Measurements from ENCODE around the gene SMAD4. TPM values are rescaled to one million over a fixed set of nuclear protein-coding genes. Genes with fewer than 3 reads are reported as not detected.

Gene SMAD4
- total RNA-seq, 1 experiment from 2014 or later, result 75.8 TPM

DNA sequence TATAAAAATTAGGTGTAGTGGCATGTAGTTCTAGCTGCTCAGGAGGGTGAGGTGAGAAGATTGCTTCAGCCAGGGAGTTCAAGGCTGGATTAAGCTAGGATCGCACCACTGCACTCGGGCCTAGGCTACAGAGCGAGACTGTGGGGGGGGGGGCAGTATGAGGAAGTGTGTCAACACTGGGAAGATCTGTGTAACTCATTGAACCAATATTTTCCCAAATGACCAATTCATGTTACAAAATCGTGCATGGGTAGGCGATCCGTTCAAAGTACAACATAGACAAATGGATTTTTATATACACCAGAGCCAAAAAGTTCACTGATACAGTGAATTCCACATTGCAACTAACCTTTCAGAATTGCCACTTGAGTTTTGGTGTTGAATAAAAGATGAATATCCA, 8.1 kb downstream of the SMAD4 start:
- no peak for DNase-seq (ENCODE audit: unreplicated experiment)
- TF ChIP-seq, protein P1, sequence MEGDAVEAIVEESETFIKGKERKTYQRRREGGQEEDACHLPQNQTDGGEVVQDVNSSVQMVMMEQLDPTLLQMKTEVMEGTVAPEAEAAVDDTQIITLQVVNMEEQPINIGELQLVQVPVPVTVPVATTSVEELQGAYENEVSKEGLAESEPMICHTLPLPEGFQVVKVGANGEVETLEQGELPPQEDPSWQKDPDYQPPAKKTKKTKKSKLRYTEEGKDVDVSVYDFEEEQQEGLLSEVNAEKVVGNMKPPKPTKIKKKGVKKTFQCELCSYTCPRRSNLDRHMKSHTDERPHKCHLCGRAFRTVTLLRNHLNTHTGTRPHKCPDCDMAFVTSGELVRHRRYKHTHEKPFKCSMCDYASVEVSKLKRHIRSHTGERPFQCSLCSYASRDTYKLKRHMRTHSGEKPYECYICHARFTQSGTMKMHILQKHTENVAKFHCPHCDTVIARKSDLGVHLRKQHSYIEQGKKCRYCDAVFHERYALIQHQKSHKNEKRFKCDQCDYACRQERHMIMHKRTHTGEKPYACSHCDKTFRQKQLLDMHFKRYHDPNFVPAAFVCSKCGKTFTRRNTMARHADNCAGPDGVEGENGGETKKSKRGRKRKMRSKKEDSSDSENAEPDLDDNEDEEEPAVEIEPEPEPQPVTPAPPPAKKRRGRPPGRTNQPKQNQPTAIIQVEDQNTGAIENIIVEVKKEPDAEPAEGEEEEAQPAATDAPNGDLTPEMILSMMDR (IDR thresholded peaks at IDR 0.05; ENCODE audit: unreplicated experiment), result no peak
- no peak overlapping the region for H3K4me3 Mint-ChIP-seq (ENCODE audit: unreplicated experiment)
- intact Hi-C loops (cut with micrococcal nuclease), result no loop called here
- ChIA-PET POLR2A (interaction anchor here (1.0 to 10.0 kb wide), 5 partner anchors 9 to 159 kb away, joined by 3 to 85 read pairs (median 5); partner anchors contain the start of genes ELAC1, ME2 and SMAD4), CTCF (interaction anchor here (0.8 to 5.0 kb wide), 3 partner anchors 13 to 218 kb away, joined by 3 to 26 read pairs (median 5); partner anchors contain the start of gene ELAC1)
- no TSS peak for BruUV-seq (replicated peaks)
- H3K27ac Mint-ChIP-seq (ENCODE audit: low read depth, unreplicated experiment), result no peak overlapping the region
- no peaks in the 10 kb centered on the region for H3K9me3 Mint-ChIP-seq (ENCODE audit: unreplicated experiment)
- peaks cover 40% of the 10 kb centered on the region for H3K4me1 Mint-ChIP-seq (ENCODE audit: insufficient read depth, unreplicated experiment)
- no peaks in the 10 kb centered on the region for H3K27me3 Mint-ChIP-seq (ENCODE audit: insufficient read depth, unreplicated experiment)
- peaks cover 14% of the 10 kb centered on the region for H3K36me3 Mint-ChIP-seq (ENCODE audit: insufficient read depth, unreplicated experiment)

DNA sequence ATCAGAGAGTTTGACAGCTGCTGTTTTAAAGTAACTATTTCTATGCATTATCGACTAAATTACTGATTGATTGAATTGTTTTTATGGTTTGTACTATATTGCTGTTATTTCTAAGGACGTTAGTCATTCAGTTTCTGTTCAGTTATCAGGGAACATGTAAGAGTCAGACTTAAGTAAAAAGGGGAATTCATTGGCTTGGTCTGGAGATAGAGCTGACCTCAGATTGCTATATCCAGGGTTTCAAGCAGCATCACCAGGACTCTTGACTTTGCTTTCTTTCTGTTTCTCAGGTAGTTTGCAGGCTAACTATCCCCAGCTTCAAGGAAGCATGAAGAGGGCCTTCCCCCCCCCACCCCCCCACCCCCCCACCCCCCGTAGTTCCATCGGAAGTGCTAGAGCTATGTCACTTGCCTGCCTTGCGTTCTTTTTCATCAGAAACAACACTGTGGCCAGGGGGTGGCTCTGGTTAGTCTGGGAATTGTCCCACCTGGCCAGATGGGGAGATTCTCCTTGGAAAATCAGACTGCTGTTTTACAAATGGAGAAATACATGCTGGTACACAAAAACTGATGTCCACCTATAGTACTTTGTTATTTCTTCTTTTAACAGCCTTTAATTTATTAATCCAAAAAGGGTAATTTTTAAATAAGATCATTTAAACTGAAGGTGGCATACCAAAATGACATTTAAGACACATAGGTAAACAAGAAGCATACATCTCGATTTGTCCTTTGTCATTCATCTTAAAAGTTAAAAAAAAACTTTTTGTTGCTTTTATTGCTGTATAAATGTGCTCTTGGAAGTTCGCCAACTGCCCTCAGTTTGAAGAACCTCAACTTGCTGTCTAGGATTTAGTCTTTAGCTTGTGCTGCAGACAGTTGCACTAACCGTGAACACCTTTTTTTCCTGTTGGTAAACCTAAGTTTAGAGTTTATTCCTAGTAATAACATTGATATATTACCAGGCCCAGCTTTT, 9.4 kb downstream of the SMAD4 start:
- Mint-ChIP-seq H3K9me3 (ENCODE audit: unreplicated experiment) (no peaks in the 10 kb centered on the region), H3K27me3 (ENCODE audit: insufficient read depth, unreplicated experiment) (no peaks in the 10 kb centered on the region), H3K27ac (ENCODE audit: low read depth, unreplicated experiment) (peak overlapping the region; percentile 19), H3K36me3 (ENCODE audit: insufficient read depth, unreplicated experiment) (peaks cover 7% of the 10 kb centered on the region), H3K4me1 (ENCODE audit: insufficient read depth, unreplicated experiment) (peaks cover 43% of the 10 kb centered on the region), H3K4me3 (ENCODE audit: unreplicated experiment) (no peak overlapping the region)
- intact Hi-C loops (cut with micrococcal nuclease), result no loop called here
- DNase-seq (ENCODE audit: unreplicated experiment), result no peak
- ChIA-PET CTCF (interaction anchor here (0.5 to 5.0 kb wide), 5 partner anchors 11 to 220 kb away, joined by 3 to 26 read pairs (median 6); partner anchors contain the start of gene MRO), POLR2A (interaction anchor here (0.7 to 10.0 kb wide), 5 partner anchors 10 to 491 kb away, joined by 3 to 85 read pairs (median 3); partner anchors contain the start of genes ELAC1 and SMAD4)
- TF ChIP-seq, protein P1 (IDR thresholded peaks at IDR 0.05; ENCODE audit: unreplicated experiment), result no peak
- no TSS peak for BruUV-seq (replicated peaks)

DNA sequence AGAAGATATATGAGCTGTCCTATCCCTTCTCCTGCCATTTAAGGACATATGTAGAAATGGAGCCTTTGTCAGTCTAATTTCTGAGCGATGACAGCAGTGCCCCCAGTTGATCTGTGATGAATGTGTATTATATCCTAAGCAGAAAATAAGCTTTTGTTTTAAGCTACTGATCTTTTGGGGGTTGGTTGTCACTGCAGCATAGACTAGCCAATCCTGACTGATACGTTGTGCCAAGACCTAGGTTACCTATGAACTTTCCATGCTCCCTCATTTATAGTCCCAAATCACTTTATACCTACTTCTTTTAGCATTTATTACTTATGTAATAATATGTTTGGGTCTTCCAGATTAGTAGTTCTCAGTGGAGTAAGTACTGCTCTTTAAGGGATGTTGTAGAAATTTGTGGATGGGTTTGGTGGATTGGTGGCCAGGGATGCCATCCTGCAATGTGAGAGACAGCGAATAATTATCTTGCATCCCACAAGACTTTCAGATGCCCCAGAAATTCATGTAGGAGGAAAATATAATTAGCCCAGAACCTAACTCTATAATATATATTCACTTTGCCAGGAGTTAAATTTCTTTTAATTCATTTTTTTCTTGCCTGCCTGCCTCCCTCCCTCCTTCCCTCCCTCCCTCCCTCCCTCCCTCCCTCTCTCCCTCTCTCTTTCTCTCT, 11.8 kb downstream of the SMAD4 start:
- Mint-ChIP-seq H3K4me1 (ENCODE audit: insufficient read depth, unreplicated experiment) (peaks cover 34% of the 10 kb centered on the region), H3K9me3 (ENCODE audit: unreplicated experiment) (no peaks in the 10 kb centered on the region), H3K4me3 (ENCODE audit: unreplicated experiment) (no peak overlapping the region), H3K27ac (ENCODE audit: low read depth, unreplicated experiment) (no peak overlapping the region), H3K27me3 (ENCODE audit: insufficient read depth, unreplicated experiment) (no peaks in the 10 kb centered on the region), H3K36me3 (ENCODE audit: insufficient read depth, unreplicated experiment) (peaks cover 3% of the 10 kb centered on the region)
- ChIA-PET CTCF (interaction anchor here (0.7 to 5.0 kb wide), 2 partner anchors 9 to 22 kb away, joined by 3 to 26 read pairs; no protein-coding TSS in a partner anchor), POLR2A (interaction anchor here (10.0 kb wide), 1 partner anchor 12 kb away, joined by 85 read pairs; the partner anchor contains the start of gene SMAD4)
- intact Hi-C loops (cut with micrococcal nuclease), result no loop called here
- DNase-seq (ENCODE audit: unreplicated experiment), result no peak
- TF ChIP-seq, protein P1 (IDR thresholded peaks at IDR 0.05; ENCODE audit: unreplicated experiment), result no peak
- BruUV-seq (replicated peaks), result no TSS peak

Measured in MCF 10A (cell line).